Ectodermal cell (in vitro differentiated cells): ENCODE measurements around the gene SNRNP48.

Source experiments
- H3K27ac ChIP-seq: 2 replicates; pipeline ENCODE4 v1.7.0; 2013; ENCODE audit warnings: mild to moderate bottlenecking, low read depth, low read length; ENCODE audit not compliant: insufficient read depth, poor library complexity, severe bottlenecking
- H3K27me3 ChIP-seq: 2 replicates; pipeline ENCODE4 v1.7.0; 2013; ENCODE audit warnings: mild to moderate bottlenecking, low read length; ENCODE audit not compliant: insufficient read depth, control insufficient read depth, poor library complexity, severe bottlenecking
- H3K36me3 ChIP-seq: one replicate; pipeline ENCODE4 v1.7.0; 2013; ENCODE audit warnings: low read length; ENCODE audit not compliant: control insufficient read depth, insufficient read depth
- H3K4me1 ChIP-seq: one replicate; pipeline ENCODE4 v1.7.0; 2013; ENCODE audit warnings: low read length; ENCODE audit not compliant: control insufficient read depth, insufficient read depth
- H3K4me3 ChIP-seq: 2 replicates; pipeline ENCODE4 v1.7.0; 2013; ENCODE audit warnings: low read depth, low read length, control low read depth; ENCODE audit not compliant: insufficient read depth
- H3K9me3 ChIP-seq: 2 replicates; pipeline ENCODE4 v1.7.0; 2013; ENCODE audit warnings: mild to moderate bottlenecking, low read length, moderate library complexity; ENCODE audit not compliant: control insufficient read depth
- WGBS, 2 experiments: methylation state at CpG; one replicate each; pipeline ENCODE4 v1.1.7; 2013; ENCODE audit warnings: missing lambda C conversion rate in 2 of 2; 5-methylcytosine and 5-hydroxymethylcytosine counted together

SNRNP48 gene

GRCh38 chr6:7559196-7559595 lies 30.8 kb upstream of the SNRNP48 start:
- WGBS, 2 experiments = 93 to 94% methylated on average over 6 of the region's 6 CpGs
- Histone ChIP-seq H3K4me1 (no peaks in the 10 kb centered on the region), H3K27me3 (no peaks in the 10 kb centered on the region), H3K4me3 (no peak overlapping the region), H3K9me3 (no peaks in the 10 kb centered on the region), H3K36me3 (no peaks in the 10 kb centered on the region), H3K27ac (no peak overlapping the region)

- no peaks in the 10 kb centered on the region for H3K4me1 ChIP-seq
- WGBS, 2 experiments = 92 to 98% methylated on average over 2 of the region's 2 CpGs
- H3K36me3 ChIP-seq = no peaks in the 10 kb centered on the region
- no peak overlapping the region for H3K27ac ChIP-seq
- H3K9me3 ChIP-seq = no peaks in the 10 kb centered on the region
- H3K27me3 ChIP-seq = no peaks in the 10 kb centered on the region
- no peak overlapping the region for H3K4me3 ChIP-seq
Observed at GRCh38 chr6:7559651-7560385, 30.2 kb upstream of the SNRNP48 start.

- WGBS, 2 experiments = 93 to 95% methylated on average over 19 of the region's 19 CpGs
- Histone ChIP-seq H3K36me3 (no peaks in the 10 kb centered on the region), H3K27me3 (no peaks in the 10 kb centered on the region)
Observed at GRCh38 chr6:7561153-7561964, 28.6 kb upstream of the SNRNP48 start.

GRCh38 chr6:7562769-7563168 lies 27.2 kb upstream of the SNRNP48 start:
- no peaks in the 10 kb centered on the region for H3K4me1 ChIP-seq
- H3K36me3 ChIP-seq = no peaks in the 10 kb centered on the region
- H3K27me3 ChIP-seq = no peaks in the 10 kb centered on the region
- WGBS, 2 experiments = 94 to 96% methylated on average over 4 of the region's 4 CpGs
- no peak overlapping the region for H3K27ac ChIP-seq
- no peak overlapping the region for H3K4me3 ChIP-seq
- no peaks in the 10 kb centered on the region for H3K9me3 ChIP-seq

More at GRCh38 chr6:7561153-7561964, 28.6 kb upstream of the SNRNP48 start:
- H3K4me1 ChIP-seq = no peaks in the 10 kb centered on the region
- no peak overlapping the region for H3K4me3 ChIP-seq
- H3K9me3 ChIP-seq = no peaks in the 10 kb centered on the region
- no peak overlapping the region for H3K27ac ChIP-seq

- 100% methylated on average over 2 of the region's 2 CpGs for WGBS, 2 experiments
- H3K4me3 ChIP-seq = no peak overlapping the region
- no peaks in the 10 kb centered on the region for H3K9me3 ChIP-seq
- no peaks in the 10 kb centered on the region for H3K27me3 ChIP-seq
- no peaks in the 10 kb centered on the region for H3K36me3 ChIP-seq
- H3K27ac ChIP-seq = no peak overlapping the region
- H3K4me1 ChIP-seq = no peaks in the 10 kb centered on the region
Observed at GRCh38 chr6:7566107-7566506, 23.9 kb upstream of the SNRNP48 start.

GRCh38 chr6:7566617-7567173 lies 23.3 kb upstream of the SNRNP48 start:
- H3K36me3 ChIP-seq = no peaks in the 10 kb centered on the region
- 95% methylated on average over 4 of the region's 4 CpGs for WGBS, 2 experiments

GRCh38 chr6:7568021-7568420 lies 22.0 kb upstream of the SNRNP48 start:
- Histone ChIP-seq H3K9me3 (no peaks in the 10 kb centered on the region), H3K36me3 (no peaks in the 10 kb centered on the region), H3K27me3 (no peaks in the 10 kb centered on the region), H3K27ac (no peak overlapping the region), H3K4me1 (no peaks in the 10 kb centered on the region), H3K4me3 (no peak overlapping the region)
- 94 to 96% methylated on average over 3 of the region's 3 CpGs for WGBS, 2 experiments

More at GRCh38 chr6:7566617-7567173, 23.3 kb upstream of the SNRNP48 start:
- no peaks in the 10 kb centered on the region for H3K9me3 ChIP-seq
- no peak overlapping the region for H3K4me3 ChIP-seq
- no peaks in the 10 kb centered on the region for H3K27me3 ChIP-seq
- no peaks in the 10 kb centered on the region for H3K4me1 ChIP-seq
- H3K27ac ChIP-seq = no peak overlapping the region

- H3K4me1 ChIP-seq = no peaks in the 10 kb centered on the region
- H3K4me3 ChIP-seq = no peak overlapping the region
- no peaks in the 10 kb centered on the region for H3K9me3 ChIP-seq
- 93 to 94% methylated on average over 12 to 13 of the region's 13 CpGs for WGBS, 2 experiments
- no peak overlapping the region for H3K27ac ChIP-seq
- H3K27me3 ChIP-seq = no peaks in the 10 kb centered on the region
- H3K36me3 ChIP-seq = no peaks in the 10 kb centered on the region
Observed at GRCh38 chr6:7569082-7569481, 20.9 kb upstream of the SNRNP48 start.

GRCh38 chr6:7572213-7572943 lies 17.6 kb upstream of the SNRNP48 start:
- Histone ChIP-seq H3K36me3 (no peaks in the 10 kb centered on the region), H3K27me3 (no peaks in the 10 kb centered on the region), H3K9me3 (no peaks in the 10 kb centered on the region), H3K4me3 (no peak overlapping the region), H3K4me1 (no peaks in the 10 kb centered on the region), H3K27ac (no peak overlapping the region)
- WGBS, 2 experiments = 98 to 100% methylated on average over 6 to 9 of the region's 9 CpGs

- no peaks in the 10 kb centered on the region for H3K9me3 ChIP-seq
- H3K27ac ChIP-seq = no peak overlapping the region
- no peaks in the 10 kb centered on the region for H3K4me1 ChIP-seq
- WGBS, 2 experiments = 92 to 93% methylated on average over 2 of the region's 2 CpGs
- H3K27me3 ChIP-seq = no peaks in the 10 kb centered on the region
- no peaks in the 10 kb centered on the region for H3K36me3 ChIP-seq
- H3K4me3 ChIP-seq = no peak overlapping the region
Observed at GRCh38 chr6:7574500-7574899, 15.5 kb upstream of the SNRNP48 start.
